SW480 (cell line): Measurements from ENCODE around the gene NAV2.
"Not testable (repeated sequence)": the region's sequence is repeated elsewhere in the genome, so short reads cannot be mapped to it uniquely, and the experiment has no call there.

Experiments
- DNase-seq: peaks from one replicate; pipeline ENCODE4 v3.0.0-alpha.2; 2016; ENCODE audit warnings: low spot score

Gene NAV2

DNA sequence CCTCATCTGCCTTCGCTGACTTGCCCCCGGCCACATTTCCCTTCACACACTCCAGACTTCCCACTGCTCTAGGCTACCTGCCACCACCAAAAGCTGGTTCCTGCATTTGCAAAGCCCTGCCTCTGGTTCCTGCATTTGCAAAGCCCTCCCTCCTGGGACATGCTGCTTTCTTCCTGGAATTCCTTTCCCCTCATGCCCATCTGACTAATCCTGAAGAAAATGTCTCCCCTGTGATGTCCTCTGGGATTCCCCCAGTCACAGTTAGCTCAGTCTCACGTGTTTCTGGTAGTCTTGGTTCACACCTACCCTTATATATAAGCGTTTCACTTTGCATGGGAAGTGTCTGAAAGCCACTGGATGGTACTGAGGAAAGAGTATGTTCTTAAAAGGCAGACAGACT lies 240.7 kb downstream of the NAV2 start:
- DNase-seq: no peak

DNA sequence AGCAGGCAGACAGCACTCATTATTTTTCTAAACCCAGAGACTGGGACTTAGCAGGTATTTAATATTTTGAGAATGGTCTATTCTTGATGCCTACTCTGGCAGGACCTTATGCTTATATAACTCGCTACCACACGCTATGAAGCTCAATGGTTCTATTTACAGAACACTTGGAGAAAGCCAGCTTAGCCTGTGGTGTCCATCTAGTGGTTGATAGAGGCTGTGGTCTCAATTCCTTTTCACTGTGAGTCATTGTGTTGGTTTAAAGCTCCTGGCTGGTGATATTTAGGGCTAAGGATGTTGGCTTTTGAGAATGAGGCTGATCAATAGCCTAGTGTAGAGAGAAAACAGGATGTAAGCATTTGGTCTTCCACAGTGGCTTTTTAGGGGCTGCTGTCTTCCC lies 241.3 kb downstream of the NAV2 start:
- DNase-seq: peak; percentile 46

DNA sequence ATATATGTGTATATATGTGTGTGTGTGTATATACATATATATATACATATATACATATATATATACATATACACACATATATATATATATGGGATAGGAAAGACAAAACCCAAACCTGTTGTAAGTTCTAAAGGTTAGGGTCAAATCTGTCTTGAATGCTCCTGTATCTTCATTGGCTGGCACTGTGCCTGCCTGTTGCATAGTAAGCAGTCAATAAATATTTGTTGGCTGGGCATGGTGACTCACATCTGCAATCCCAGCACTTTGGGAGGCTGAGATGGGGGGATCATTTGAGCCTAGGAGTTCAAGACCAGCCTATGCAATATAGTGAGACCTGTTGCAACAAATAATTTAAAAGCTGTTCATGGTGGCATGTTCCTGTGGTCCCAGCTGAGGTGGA lies 242.3 kb downstream of the NAV2 start:
- no peak for DNase-seq

DNA sequence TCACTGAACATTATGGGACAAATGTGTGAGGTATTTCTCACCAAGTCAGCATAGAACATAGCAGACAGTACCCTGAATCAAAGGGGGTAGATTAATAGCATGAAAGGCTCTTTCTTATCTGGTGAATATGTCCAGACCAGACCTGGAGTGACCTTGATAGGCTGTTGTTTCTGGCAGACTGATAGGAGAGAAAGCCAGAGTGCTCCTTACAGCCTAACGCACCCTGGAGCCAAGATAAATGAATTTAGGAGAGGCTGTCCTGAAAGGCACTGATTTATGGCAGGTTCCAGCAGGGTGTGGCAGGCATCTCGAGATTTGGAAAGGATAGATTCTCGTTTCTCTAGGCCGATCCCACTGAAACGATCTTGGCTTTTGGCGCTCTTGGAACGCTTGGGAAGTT lies 243.0 kb downstream of the NAV2 start:
- DNase-seq: no peak

DNA sequence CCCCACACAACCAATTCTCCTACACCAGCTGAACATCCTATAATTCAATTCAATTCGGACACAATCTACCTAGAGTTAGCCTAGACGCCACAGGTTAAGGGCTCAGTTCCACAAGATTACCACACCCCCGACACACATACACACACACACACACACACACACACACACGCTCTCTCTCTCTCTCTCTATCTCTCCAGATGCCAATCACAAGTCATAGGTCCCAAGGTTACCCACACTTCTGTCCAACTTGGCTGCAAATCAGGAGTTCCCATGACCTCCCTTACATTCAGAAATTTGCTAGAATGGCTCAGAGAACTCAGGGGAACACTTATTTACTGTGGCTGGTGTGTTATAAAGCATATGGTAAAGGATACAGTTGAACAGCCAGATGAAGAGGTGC lies 243.6 kb downstream of the NAV2 start:
- no peak for DNase-seq

DNA sequence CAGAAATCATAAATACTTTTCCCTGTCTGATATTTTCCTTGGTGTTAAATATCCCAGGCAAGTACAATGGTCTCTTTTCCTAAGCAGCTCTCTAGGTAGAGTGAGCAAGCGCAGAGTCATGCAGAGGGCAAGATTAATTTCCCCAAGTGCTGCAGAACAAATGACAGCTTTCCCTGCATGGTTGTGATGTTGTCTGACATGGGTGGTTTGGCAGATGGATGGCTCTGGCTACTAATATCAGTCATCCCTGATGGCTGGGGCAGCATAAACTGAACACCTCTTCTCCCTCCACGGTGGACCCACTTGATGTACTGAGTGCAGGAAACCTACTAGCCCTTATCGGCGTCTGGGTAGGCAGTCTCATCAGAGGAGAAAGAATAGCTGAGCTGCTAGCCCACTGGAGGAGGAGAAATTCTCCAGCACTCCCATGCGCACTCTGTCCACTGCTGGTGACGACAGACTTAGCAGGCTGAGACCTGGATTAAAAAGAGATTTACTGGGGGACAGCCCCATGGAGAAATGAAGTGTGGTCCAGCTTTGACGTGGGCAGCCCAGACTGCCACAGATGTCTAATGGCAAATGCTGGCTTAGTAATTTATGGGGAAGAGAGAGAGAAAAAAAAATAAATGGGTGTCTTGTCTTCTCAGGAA lies 244.8 kb downstream of the NAV2 start:
- no peak for DNase-seq

DNA sequence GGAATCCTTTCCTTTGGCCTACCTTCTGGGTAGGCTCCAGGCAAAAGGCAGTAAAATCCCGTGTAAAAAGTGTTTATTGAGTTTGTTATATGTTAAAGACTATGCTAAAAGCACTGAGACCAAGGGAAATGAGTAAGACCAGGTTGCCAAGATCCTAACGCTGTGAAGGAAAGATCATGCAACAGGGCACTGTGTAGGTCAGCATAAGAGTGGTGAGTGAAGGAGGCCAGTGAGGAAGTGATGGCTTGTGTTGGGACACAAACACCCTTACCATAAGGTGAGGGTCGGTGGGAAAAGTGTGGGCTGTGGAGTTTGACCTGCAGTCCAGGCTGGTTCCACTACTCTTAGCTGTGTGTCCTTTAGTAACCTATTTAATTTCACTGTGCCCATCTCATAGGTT lies 245.6 kb downstream of the NAV2 start:
- DNase-seq: no peak

DNA sequence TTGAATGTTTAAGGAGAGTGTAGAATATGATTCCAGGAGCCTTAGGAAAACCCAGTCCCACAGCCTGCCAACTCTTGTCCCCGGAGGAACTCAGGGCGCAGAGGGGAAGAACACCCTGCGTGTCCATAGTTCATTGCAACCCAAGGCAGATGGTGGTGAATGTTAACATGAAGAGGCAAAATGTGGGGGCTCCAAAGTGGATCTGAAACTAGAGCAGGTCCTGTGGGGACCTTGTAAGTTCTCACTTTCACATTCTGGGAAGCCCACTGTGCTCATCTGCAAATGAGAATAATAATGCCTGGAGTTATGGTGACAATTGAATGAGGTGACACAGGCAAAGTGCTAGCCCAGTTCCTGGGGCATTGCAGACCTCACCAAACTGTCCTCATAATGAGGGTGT lies 246.6 kb downstream of the NAV2 start:
- no peak for DNase-seq

DNA sequence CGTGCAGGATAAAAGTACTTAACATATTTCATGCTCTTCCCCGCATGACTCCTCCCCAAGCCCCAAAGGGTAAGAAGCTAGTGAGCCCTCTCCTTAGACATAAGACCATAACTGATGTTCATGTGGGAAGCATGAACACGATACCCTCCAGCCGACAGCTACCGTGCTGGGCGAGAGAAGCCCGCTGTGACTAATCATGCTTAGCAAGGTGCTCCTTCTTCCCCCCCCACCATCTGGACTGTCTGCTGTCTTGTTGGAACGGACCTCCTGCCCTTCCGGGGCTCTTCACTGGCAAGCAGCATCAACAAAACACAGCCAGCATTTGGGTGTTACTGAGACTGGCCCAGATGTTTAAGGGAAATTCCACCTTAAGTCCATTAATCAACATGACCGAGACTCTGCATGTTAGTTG lies 247.0 kb downstream of the NAV2 start:
- no peak for DNase-seq

DNA sequence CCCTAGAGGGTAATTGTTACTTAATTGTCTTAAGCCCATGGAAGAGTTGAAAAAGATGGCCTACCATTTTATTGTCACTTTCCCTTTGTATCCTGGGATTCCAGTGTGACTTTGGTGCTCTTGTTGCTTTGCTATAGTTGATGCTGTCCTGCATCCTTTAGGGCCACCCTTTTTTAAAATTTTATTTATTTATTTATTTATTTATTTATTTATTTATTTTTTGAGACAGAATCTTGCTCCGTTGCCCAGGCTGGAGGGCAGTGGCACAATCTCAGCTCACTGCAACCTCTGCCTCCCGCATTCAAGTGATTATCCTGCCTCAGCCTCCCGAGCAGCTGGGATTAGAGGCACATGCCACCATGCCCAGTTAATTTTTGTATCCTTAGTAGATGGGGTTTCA lies 247.8 kb downstream of the NAV2 start:
- DNase-seq: not testable (repeated sequence)

DNA sequence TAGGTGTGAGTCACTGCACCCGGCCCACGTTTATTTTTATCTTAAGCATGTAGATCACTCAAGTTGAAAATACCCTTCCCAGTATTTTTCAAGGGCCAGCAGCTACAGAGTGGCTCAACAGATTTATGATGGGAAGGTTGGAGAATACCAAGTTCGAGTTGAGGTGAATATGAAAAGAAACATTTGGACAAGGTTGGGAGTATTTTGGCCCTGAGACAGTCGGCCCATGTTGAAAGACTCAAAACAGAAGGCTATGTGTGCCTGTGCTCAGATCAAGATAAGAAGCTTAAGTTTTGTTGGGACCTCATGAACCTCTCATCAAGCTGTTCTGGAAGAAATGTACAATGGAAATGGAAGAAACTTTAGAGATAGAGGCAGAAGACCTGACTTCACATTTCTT lies 248.6 kb downstream of the NAV2 start:
- DNase-seq: no peak

DNA sequence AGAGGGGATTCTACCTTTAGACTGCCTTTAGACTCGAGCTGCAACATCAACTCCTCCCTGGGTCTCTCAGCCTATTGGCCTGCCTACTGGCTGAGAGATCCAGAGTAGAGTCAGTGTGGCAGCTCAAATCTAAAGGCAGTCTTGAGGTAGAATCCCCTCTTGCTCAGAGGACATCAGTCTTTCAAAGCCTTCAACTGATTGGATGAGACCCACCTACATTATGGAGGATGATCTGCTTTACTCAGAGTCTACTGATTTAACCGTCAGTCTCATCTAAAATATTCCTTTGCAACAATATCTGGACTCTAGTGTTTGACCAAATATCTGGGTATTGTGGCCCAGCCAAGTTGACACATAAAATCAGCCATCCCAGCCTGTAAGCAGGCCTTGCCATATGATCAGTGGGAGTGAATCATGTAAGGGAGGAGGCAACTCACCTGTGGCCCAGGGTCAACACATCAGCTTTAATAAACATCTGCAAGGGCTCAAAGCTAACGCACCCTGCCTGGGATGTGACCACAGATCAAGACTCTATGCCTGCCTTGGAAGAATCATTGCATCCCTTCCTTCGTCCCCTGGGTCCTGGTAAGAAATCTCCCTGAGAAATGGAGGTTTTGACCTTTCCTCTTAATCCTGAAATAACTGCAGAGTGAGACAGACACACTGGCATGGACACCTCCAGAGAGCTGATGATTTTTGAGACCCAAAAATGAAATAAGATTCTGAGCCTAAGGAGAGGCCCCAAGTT lies 249.6 kb downstream of the NAV2 start:
- no peak for DNase-seq

DNA sequence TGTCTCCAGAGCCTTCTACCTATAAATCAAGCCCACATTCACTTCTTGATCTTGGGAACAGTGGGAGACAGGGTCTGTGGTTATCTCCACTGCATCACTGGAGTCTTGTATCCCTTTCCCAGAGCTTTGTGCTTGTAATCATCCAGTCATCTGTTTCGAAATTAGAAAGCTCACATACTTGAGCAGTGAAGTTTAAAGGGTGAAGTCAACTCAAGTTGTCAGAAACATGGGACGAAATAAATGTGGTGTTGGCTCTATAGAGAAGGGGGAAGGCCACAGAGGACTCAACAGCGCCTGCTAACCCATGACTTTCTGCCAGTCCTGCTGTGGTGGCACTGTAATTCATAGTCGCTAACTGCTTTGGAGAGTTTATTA lies 250.2 kb downstream of the NAV2 start:
- no peak for DNase-seq

DNA sequence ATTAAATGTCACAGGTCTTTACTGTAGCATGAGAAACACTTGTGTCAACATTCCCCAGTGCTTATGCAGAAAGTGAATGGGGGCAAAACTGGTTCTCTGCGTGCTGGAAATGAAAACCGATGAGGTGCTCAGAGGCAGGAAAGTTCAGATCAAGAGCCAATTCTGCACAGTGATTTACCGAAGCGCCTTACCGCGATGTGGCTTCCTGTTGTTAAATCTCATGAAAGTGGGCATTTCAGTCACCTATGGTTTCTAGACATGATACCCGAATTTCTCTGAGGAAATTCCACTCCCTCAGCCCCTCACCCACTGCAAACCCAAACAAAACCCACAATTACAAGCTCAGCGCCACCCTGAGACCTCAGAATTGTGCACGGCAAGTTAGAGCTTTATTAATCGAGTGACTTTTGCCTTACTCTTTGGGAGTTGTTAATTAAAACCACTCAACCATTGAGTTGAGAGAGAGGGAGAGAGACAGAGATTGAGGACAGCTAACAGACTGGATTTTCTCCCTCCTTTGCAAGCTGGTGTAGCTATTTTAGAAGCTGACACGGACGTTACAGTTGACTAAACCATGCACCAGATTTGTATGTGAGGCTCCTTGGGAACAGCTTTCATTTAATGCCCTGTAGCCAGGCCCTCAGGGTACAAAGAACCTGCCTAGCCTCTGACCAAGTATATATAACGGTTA lies 251.2 kb downstream of the NAV2 start:
- DNase-seq: no peak

DNA sequence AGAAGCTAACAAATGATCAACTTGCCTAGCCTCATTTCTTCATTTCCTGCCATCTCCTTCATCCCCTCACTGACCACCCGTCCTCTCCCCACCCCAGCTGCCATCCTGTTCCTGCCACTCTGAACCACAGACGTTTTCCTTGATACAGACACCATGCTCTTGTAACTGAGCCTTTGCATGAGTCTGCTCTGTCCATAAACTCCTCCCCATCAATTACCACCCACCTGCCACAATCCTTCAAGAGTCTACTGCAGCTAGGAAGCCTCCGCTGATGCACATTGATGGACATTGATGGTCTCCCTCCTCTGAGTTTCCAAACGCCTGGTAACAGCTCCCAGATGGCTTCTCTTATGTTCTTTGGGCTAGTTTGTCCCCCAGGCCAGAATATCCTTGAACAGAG lies 253.8 kb downstream of the NAV2 start:
- no peak for DNase-seq

DNA sequence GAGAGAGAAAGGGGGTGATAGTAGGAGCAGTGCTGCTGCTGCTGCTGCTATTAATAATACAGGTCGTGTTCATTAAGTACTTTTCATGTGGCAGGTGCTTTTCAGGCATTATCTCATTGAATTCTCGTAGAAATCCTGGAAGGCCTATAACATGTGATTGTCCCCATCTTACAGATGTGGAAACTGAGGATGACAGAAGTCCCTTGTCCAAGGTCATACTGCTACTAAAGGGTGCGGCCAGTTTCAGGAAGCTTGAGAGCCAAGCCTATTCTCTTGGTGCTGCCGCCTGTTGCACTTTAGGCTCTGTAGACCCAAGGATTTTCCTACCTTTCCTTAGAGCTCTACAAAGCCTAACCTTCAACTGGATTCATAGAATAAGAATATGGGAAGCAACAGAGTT lies 254.3 kb downstream of the NAV2 start:
- DNase-seq: no peak

DNA sequence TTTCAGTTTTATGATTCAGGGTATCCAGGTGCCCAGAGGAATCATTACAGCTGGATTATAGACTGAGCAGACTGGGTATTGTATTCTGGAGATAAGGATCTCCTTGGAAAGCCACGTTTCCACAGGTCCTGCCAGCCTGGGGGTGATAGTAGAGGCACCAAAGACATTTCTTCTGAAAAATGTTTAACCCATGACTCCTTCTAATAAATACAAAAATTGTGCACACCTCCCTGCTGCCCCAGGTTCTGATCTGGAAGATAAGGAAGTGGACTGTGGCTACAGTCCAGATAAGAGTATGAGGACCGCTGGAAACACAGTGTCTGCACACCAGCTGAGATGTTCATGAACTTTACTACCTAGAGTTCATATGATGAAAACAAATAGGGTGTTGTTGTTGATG lies 255.2 kb downstream of the NAV2 start:
- DNase-seq: no peak

DNA sequence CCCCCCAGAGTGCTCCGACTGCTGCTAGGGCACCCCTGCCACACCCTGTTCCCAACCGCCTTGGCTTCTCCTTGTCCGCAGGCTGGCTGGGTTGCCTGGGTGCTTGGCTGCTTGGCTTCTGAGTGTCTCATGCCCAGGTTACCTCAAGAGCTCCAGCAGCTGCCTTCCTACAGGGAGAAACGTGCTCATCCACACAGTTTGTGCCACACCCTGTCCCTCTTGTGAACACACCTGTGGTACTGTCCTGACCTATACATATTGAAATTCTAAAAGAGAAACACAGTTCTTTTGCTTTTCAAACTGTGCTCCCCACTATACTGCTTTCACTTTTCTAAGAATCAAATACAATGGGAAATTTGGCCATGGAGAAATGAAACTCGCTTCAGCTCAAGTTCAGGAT lies 256.2 kb downstream of the NAV2 start:
- DNase-seq: no peak

DNA sequence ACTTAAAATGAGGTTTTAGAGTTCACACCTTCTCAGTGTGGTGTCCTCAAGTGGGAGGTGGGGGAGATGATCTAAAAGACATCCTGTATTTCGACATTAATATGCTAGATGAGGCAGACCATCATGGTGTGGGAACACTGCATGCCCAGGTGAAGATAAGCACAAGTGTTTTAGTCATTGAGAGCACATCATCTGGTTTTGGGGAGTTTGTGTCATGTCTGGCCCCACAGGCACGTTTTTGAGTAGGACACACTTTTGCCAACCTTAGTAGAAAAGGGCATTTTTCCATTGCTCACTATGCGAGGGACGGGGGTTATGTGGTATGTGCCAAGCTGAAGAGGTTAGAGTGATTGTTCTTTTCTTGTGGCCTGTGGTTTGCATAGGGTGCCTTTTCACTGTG lies 258.3 kb downstream of the NAV2 start:
- DNase-seq: no peak

DNA sequence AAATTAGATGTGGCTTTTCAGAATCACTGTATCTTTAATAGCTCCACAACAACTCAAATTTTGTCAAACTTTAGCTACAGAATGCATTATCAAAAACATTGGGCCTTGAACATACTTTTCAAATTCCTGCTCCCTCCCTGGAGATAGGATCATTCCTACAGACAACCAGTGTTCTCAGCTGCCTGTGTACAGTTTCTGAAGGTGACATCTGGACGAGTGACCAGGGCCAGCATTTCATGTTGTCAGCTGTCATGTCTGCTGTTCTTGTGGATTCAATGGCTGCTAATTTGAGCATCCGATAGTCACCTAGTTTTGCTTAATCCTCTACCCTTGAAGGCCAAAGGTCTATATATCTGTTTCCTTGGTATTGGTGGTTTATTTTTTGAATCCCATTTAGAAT lies 259.5 kb downstream of the NAV2 start:
- DNase-seq: no peak

DNA sequence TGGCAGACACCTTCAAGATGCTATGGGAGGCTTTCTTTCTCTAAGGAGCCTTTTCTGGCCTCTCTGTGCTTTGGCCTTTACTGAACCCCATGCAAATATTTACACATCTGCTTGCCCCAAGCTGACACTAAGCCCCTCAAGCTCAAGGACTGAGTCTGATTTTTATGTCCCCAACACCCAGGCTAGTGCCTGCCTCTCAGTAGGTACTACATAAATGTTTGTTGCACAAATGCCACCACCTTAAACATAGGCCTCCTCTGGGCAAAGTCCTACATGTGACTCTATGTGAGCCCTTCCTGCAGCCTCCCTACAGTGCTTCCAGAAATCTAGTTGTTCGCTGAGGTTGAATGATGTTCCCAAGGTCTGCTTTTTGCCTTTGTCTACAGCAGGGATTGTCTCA lies 260.0 kb downstream of the NAV2 start:
- no peak for DNase-seq

DNA sequence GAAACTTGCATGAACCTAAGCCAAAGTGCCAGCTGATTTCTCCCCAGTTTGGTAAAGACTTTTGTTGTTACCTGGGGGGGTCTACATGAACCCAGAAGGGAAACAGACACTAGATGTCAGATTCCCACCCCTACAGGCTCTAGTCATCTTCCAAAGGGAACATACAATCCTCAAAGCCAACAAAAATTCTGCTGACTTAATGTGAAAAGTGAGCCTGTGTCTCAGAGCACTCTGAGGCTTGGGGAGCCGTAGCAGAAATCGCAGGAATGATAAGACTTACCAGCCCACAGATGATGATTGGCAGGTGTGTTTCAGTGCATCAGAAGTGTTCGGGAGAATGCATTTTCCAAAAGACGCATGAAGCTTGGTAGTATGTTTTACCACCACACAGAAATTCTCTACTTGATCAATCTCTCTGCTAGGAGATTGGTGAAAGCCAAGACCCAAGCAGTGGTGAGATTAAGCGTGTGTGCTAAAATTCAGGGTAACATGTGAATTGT lies 260.5 kb downstream of the NAV2 start:
- no peak for DNase-seq

DNA sequence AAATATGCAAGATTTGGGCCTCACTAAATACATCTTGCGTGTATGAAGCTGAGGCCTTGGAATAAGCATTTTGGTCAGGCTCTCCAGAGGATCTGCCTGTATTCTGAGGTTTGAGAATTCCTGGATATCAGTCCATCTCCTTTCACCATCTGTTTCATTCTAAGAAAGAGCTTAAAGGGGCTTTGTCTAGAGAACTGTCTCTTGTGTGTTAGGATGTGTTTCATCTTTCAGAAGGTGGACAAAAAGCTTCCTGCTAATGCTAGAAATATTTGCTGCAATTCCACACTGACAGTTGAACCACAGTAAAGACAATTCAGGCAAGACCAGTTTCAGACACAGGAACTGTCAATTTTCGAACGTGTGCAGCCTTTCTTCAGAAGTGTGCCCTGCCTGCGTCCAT lies 262.2 kb downstream of the NAV2 start:
- DNase-seq: no peak
